ENCODE data around the gene YBEY.

GRCh38 chr21:46340998-46341397 is 54.9 kb downstream of the YBEY start:
- TF ChIP-seq POLR2A (IDR thresholded peaks at IDR 0.05; ENCODE audit: low read length) (no peak), GATA1 (IDR thresholded peaks at IDR 0.05; ENCODE audit: low read depth, low read length) (no peak)
